MG63 (cell line): ENCODE results near the gene KCNJ10. TPM values are rescaled to one million over a fixed set of nuclear protein-coding genes. Genes with fewer than 3 reads are reported as not detected.
A peak's percentile ranks its signal among the peaks of the same experiment; 100 is the strongest.

ENCODE experiments used
- DNase-seq: peaks from one replicate; pipeline ENCODE4 v3.0.0-alpha.2; 2020
- H3K27me3 ChIP-seq: fragments of 250-450 bp; sonication (Bioruptor Pico); 2 replicates; pipeline ENCODE4 v1.5.1; 2020; ENCODE audit warnings: mild to moderate bottlenecking, moderate library complexity
- H3K36me3 ChIP-seq: fragments of 250-450 bp; sonication (Bioruptor Pico); 2 replicates; pipeline ENCODE4 v1.5.1; 2020; ENCODE audit warnings: mild to moderate bottlenecking, moderate library complexity
- H3K4me3 ChIP-seq: fragments of 250-450 bp; sonication (Bioruptor Pico); 2 replicates; pipeline ENCODE4 v1.5.1; 2020; ENCODE audit warnings: mild to moderate bottlenecking, moderate library complexity
- H3K9me3 ChIP-seq: fragments of 250-450 bp; sonication (Bioruptor Pico); 2 replicates; pipeline ENCODE4 v1.5.1; 2020; ENCODE audit warnings: mild to moderate bottlenecking, moderate library complexity
- total RNA-seq: library from RNA; depleted of rRNA; stranded (reverse); fragments of >200 nt; shearing (Covaris generic); gene quantifications from 2 replicates; pipeline ENCODE4 v1.2.3, GENCODE V29; 2014; ENCODE audit warnings: low replicate concordance; rRNA removed

Gene KCNJ10
- total RNA-seq, 1 experiment from 2014 or later = not detected

GRCh38 chr1:159957824-159958268 is 112.1 kb downstream of the KCNJ10 start:
- H3K4me3 ChIP-seq = no peak overlapping the region
- DNase-seq = peak; percentile 40
- H3K9me3 ChIP-seq = no peaks in the 10 kb centered on the region
- H3K27me3 ChIP-seq = no peaks in the 10 kb centered on the region
- peaks cover 6% of the 10 kb centered on the region; the same call in 1 of the 2 replicates for H3K36me3 ChIP-seq

DNA sequence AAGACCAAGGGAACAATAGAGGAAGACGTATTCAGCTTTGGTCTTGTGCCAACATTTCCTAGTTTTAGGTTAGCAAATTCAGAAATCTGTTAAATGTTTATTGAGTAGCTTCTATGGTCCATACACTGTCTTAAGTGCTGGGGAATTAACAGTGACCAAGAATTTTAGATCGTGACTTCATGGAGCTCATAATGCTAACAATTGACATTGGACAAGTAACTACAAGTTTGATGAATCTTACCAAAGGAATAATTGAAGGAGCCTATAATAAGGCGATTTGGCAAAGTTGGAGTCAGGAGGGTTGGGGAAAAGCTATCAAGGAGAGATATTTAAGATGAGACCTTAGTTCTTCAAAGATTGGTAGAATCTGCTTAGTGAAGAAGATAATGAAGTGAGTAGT is 114.5 kb downstream of the KCNJ10 start:
- no peaks in the 10 kb centered on the region for H3K27me3 ChIP-seq
- no peaks in the 10 kb centered on the region for H3K36me3 ChIP-seq
- no peak for DNase-seq
- no peaks in the 10 kb centered on the region for H3K9me3 ChIP-seq
- H3K4me3 ChIP-seq = no peak overlapping the region

GRCh38 chr1:159953536-159954515 is 116.1 kb downstream of the KCNJ10 start, which contains the start of gene SLAMF9:
Gene SLAMF9 (minus strand): TSS chr1:159954237. CDS start chr1:159954137, 100 bp downstream.
- peak; percentile 42 for DNase-seq

DNA sequence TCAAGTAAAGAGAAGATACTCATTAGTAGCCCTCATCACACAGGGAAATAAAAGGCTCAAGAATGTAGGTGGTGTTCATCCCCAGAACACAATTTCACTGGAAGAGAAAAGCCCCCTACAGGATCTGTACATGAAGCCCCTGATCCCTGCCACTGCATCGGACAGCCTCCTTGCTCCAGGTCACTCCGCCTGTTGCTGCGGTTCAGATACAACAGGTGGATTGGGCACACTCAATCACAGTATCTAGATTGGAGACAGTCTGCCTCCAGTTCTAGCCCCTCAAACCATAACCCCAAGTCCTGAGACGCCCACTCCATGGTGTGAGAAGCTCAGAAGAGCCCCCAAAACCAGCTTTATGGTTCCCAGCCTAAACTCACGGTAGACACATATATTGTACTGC is 117.0 kb downstream of the KCNJ10 start:
- Histone ChIP-seq H3K27me3 (no peaks in the 10 kb centered on the region), H3K9me3 (no peaks in the 10 kb centered on the region), H3K36me3 (no peaks in the 10 kb centered on the region), H3K4me3 (no peak overlapping the region)
- no peak for DNase-seq

More at GRCh38 chr1:159953536-159954515, 116.1 kb downstream of the KCNJ10 start, which contains the start of gene SLAMF9:
- H3K9me3 ChIP-seq = no peaks in the 10 kb centered on the region
- no peaks in the 10 kb centered on the region for H3K27me3 ChIP-seq
- no peaks in the 10 kb centered on the region for H3K36me3 ChIP-seq
- no peak within 1 kb of the TSS for H3K4me3 ChIP-seq

DNA sequence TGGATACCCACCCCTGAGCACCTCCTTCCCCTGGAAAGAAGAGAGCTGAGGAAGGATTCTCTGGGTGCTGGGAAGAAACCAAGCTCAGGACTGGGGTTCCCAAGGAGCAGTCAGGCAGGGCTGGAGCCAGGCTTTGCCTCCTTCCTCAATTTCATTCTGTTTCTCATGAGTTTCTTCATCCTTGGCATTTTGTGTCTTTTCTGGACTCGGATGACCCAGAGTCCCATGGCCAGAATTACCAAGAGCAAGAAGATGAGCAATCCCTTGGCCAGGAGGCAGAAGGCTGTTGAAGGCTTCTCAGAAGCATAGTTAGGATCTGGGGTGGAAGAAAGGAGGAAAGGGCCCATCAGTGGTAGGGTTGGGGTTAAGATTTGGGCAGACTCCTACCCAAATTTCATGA is 118.4 kb downstream of the KCNJ10 start:
- H3K27me3 ChIP-seq = no peaks in the 10 kb centered on the region
- H3K4me3 ChIP-seq = no peak overlapping the region
- no peaks in the 10 kb centered on the region for H3K36me3 ChIP-seq
- no peak for DNase-seq
- no peaks in the 10 kb centered on the region for H3K9me3 ChIP-seq

GRCh38 chr1:159951016-159951415 is 118.9 kb downstream of the KCNJ10 start:
- DNase-seq = no peak
- H3K27me3 ChIP-seq = no peaks in the 10 kb centered on the region

GRCh38 chr1:159949981-159950381 is 120.0 kb downstream of the KCNJ10 start:
- no peaks in the 10 kb centered on the region for H3K9me3 ChIP-seq
- no peak overlapping the region for H3K4me3 ChIP-seq

More at GRCh38 chr1:159951016-159951415, 118.9 kb downstream of the KCNJ10 start:
- Histone ChIP-seq H3K36me3 (no peaks in the 10 kb centered on the region), H3K9me3 (no peaks in the 10 kb centered on the region), H3K4me3 (no peak overlapping the region)

GRCh38 chr1:159949123-159949522 is 120.8 kb downstream of the KCNJ10 start:
- Histone ChIP-seq H3K36me3 (no peaks in the 10 kb centered on the region), H3K27me3 (0 out of 2 replicates have a peak, but pooled peaks cover 7% of the 10 kb centered on the region), H3K9me3 (no peaks in the 10 kb centered on the region), H3K4me3 (no peak overlapping the region)
- no peak for DNase-seq

More at GRCh38 chr1:159949981-159950381, 120.0 kb downstream of the KCNJ10 start:
- 0 out of 2 replicates have a peak, but pooled peaks cover 7% of the 10 kb centered on the region for H3K27me3 ChIP-seq
- no peaks in the 10 kb centered on the region for H3K36me3 ChIP-seq
- no peak for DNase-seq

Other genes with a start within 250 kb of the KCNJ10 start
- not detected in 2 replicates for gene SLAMF8, start 243.3 kb downstream of the KCNJ10 start, total RNA-seq
- gene VSIG8, start 207.5 kb downstream of the KCNJ10 start, total RNA-seq = not detected in 2 replicates
- 0.10 and 0.39 TPM in 2 replicates for gene CFAP45, start 170.0 kb downstream of the KCNJ10 start, total RNA-seq
- gene TAGLN2, start 144.7 kb downstream of the KCNJ10 start, total RNA-seq = 651 and 1,079 TPM in 2 replicates
- not detected in 2 replicates for gene IGSF9, start 124.5 kb downstream of the KCNJ10 start, total RNA-seq
- gene SLAMF9, start 115.9 kb downstream of the KCNJ10 start, total RNA-seq = not detected in 2 replicates
- gene PIGM, start 38.2 kb downstream of the KCNJ10 start, total RNA-seq = 4.1 and 4.6 TPM in 2 replicates
- not detected in 2 replicates for gene KCNJ9, start 11.4 kb upstream of the KCNJ10 start, total RNA-seq
- 18.0 and 20.2 TPM in 2 replicates for gene IGSF8, start 28.5 kb upstream of the KCNJ10 start, total RNA-seq
- not detected in 2 replicates for gene ATP1A2, start 45.6 kb upstream of the KCNJ10 start, total RNA-seq
- not detected in 2 replicates for gene ATP1A4, start 81.4 kb upstream of the KCNJ10 start, total RNA-seq
- gene CASQ1, start 120.4 kb upstream of the KCNJ10 start, total RNA-seq = not detected in 2 replicates
- gene PEA15, start 135.2 kb upstream of the KCNJ10 start, total RNA-seq = 243 and 355 TPM in 2 replicates
- gene DCAF8, start 192.4 kb upstream of the KCNJ10 start, total RNA-seq = 46.3 and 71.9 TPM in 2 replicates
- 23.7 and 27.2 TPM in 2 replicates for gene PEX19, start 215.0 kb upstream of the KCNJ10 start, total RNA-seq